Mucosa of rectum (tissue), 2 donors: Measurements from ENCODE around the gene ZFAND3.
"Not testable (repeated sequence)": the region's sequence is repeated elsewhere in the genome, so short reads cannot be mapped to it uniquely, and the experiment has no call there.

Source experiments
- H3K27ac ChIP-seq, 2 donors: one replicate each; pipeline ENCODE4 v1.7.0; 2013; ENCODE audit warnings: inconsistent platforms in 2 of 2, low read depth in 2 of 2, low read length in 2 of 2
- H3K27me3 ChIP-seq, 2 donors: one replicate each; pipeline ENCODE4 v1.7.0; 2013; ENCODE audit warnings: low read length in 2 of 2; ENCODE audit not compliant: control insufficient read depth in 2 of 2, insufficient read depth in 2 of 2
- H3K36me3 ChIP-seq, 2 donors: one replicate each; pipeline ENCODE4 v1.7.0; 2013; ENCODE audit warnings: low read length in 2 of 2; ENCODE audit not compliant: control insufficient read depth in 2 of 2, insufficient read depth in 2 of 2
- H3K4me1 ChIP-seq, 2 donors: one replicate each; pipeline ENCODE4 v1.7.0; 2013; ENCODE audit warnings: low read length in 2 of 2, mild to moderate bottlenecking in 1 of 2; ENCODE audit not compliant: control insufficient read depth in 2 of 2, insufficient read depth in 2 of 2
- H3K4me3 ChIP-seq, 2 donors: one replicate each; pipeline ENCODE4 v1.7.0; 2013; ENCODE audit warnings: low read length in 2 of 2
- H3K9ac ChIP-seq, 2 donors: one replicate each; pipeline ENCODE4 v1.7.0; 2013; ENCODE audit warnings: low read length in 2 of 2, low read depth in 1 of 2, mild to moderate bottlenecking in 1 of 2
- H3K9me3 ChIP-seq, 2 donors: one replicate each; pipeline ENCODE4 v1.7.0; 2013; ENCODE audit warnings: low read length in 2 of 2; ENCODE audit not compliant: control insufficient read depth in 2 of 2
- donor health status: healthy.
- donor health status: Normal muscosa, but diverticular disease.

Gene ZFAND3

GRCh38 chr6:38124224-38124926 lies 304.8 kb downstream of the ZFAND3 start:
- not testable (repeated sequence) for H3K4me1 ChIP-seq, H3K9me3 ChIP-seq, H3K27me3 ChIP-seq, H3K27ac ChIP-seq, H3K9ac ChIP-seq, H3K4me3 ChIP-seq
- peaks cover 10 to 11% of the 10 kb centered on the region in 2 donors for H3K36me3 ChIP-seq

DNA sequence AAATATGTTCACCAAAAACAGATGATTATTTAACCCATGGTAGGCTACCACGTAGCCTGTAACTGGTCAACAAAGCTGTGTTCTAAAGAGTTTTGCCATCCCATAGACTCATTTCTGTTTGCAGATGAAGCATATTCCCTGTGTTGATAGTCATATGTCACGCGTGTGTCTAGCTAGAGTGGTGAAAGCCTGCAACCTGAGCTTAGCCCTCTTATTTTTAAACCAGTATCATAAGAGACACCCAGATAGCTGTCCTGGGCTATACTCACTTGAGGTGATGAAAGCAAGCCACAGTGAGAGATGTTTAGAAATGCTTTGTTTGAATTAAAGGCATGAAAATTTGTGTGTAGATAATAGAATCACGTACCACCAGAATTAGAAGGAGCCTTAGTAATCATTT lies 307.8 kb downstream of the ZFAND3 start:
- H3K27ac ChIP-seq, result no peak overlapping the region
- no peaks in the 10 kb centered on the region for H3K4me1 ChIP-seq
- H3K9ac ChIP-seq, result no peak overlapping the region
- no peak overlapping the region for H3K4me3 ChIP-seq
- no peaks in the 10 kb centered on the region for H3K27me3 ChIP-seq
- H3K9me3 ChIP-seq, result no peaks in the 10 kb centered on the region
- H3K36me3 ChIP-seq, result peaks cover 9 to 10% of the 10 kb centered on the region in 2 donors

GRCh38 chr6:38131527-38131965 lies 312.0 kb downstream of the ZFAND3 start:
- Histone ChIP-seq H3K4me3 (no peak overlapping the region), H3K9me3 (no peaks in the 10 kb centered on the region), H3K27me3 (no peaks in the 10 kb centered on the region), H3K36me3 (no peaks in the 10 kb centered on the region), H3K9ac (no peak overlapping the region), H3K4me1 (no peaks in the 10 kb centered on the region), H3K27ac (no peak overlapping the region)

- Histone ChIP-seq H3K27me3 (no peaks in the 10 kb centered on the region), H3K9ac (no peak overlapping the region), H3K4me3 (no peak overlapping the region), H3K36me3 (no peaks in the 10 kb centered on the region), H3K4me1 (no peaks in the 10 kb centered on the region), H3K27ac (no peak overlapping the region), H3K9me3 (no peaks in the 10 kb centered on the region)
These were observed 314.6 kb downstream of the ZFAND3 start for GRCh38 chr6:38133932-38134703.

GRCh38 chr6:38134704-38135088 lies 315.2 kb downstream of the ZFAND3 start:
- Histone ChIP-seq H3K9ac (no peak overlapping the region), H3K27me3 (no peaks in the 10 kb centered on the region), H3K9me3 (no peaks in the 10 kb centered on the region), H3K4me1 (no peaks in the 10 kb centered on the region), H3K36me3 (no peaks in the 10 kb centered on the region), H3K4me3 (no peak overlapping the region), H3K27ac (no peak overlapping the region)

GRCh38 chr6:38136547-38136946 lies 317.0 kb downstream of the ZFAND3 start:
- H3K4me3 ChIP-seq, result no peak overlapping the region
- no peaks in the 10 kb centered on the region for H3K4me1 ChIP-seq
- H3K27ac ChIP-seq, result no peak overlapping the region
- H3K27me3 ChIP-seq, result no peaks in the 10 kb centered on the region
- H3K36me3 ChIP-seq, result no peaks in the 10 kb centered on the region
- H3K9ac ChIP-seq, result no peak overlapping the region
- H3K9me3 ChIP-seq, result no peaks in the 10 kb centered on the region

- H3K9me3 ChIP-seq, result no peaks in the 10 kb centered on the region
- no peak overlapping the region for H3K4me3 ChIP-seq
- H3K27ac ChIP-seq, result no peak overlapping the region
- H3K4me1 ChIP-seq, result no peaks in the 10 kb centered on the region
- H3K27me3 ChIP-seq, result no peaks in the 10 kb centered on the region
- no peaks in the 10 kb centered on the region for H3K36me3 ChIP-seq
- H3K9ac ChIP-seq, result no peak overlapping the region
These were observed 318.2 kb downstream of the ZFAND3 start for GRCh38 chr6:38137608-38138265.

GRCh38 chr6:38138374-38138773 lies 318.8 kb downstream of the ZFAND3 start:
- Histone ChIP-seq H3K9me3 (no peaks in the 10 kb centered on the region), H3K9ac (no peak overlapping the region), H3K4me3 (no peak overlapping the region), H3K27me3 (no peaks in the 10 kb centered on the region), H3K27ac (no peak overlapping the region), H3K36me3 (no peaks in the 10 kb centered on the region), H3K4me1 (no peaks in the 10 kb centered on the region)

- Histone ChIP-seq H3K9me3 (no peaks in the 10 kb centered on the region), H3K4me3 (no peak overlapping the region), H3K36me3 (peaks cover 0 to 6% of the 10 kb centered on the region in 2 donors), H3K27ac (no peak overlapping the region), H3K9ac (no peak overlapping the region), H3K4me1 (no peaks in the 10 kb centered on the region), H3K27me3 (no peaks in the 10 kb centered on the region)
These were observed 321.6 kb downstream of the ZFAND3 start for GRCh38 chr6:38141085-38141484.

- no peaks in the 10 kb centered on the region for H3K4me1 ChIP-seq
- H3K4me3 ChIP-seq, result no peak overlapping the region
- H3K27ac ChIP-seq, result no peak overlapping the region
- H3K9me3 ChIP-seq, result no peaks in the 10 kb centered on the region
- H3K36me3 ChIP-seq, result peaks cover 0 to 11% of the 10 kb centered on the region in 2 donors
- no peaks in the 10 kb centered on the region for H3K27me3 ChIP-seq
- H3K9ac ChIP-seq, result no peak overlapping the region
These were observed 322.2 kb downstream of the ZFAND3 start for GRCh38 chr6:38141716-38142115.
